Heart left ventricle (tissue), 16 donors: Measurements from ENCODE around the gene FGD3. TPM values are rescaled to one million over a fixed set of nuclear protein-coding genes. Genes with fewer than 3 reads are reported as not detected.

ENCODE experiments used
- ATAC-seq, 4 donors: fragments of 200-7000 bp; cut with Tn5 transposase; one replicate each; pipeline ENCODE4 v1.9.1; 2020 to 2022; ENCODE audit warnings: moderate library complexity in 4 of 4, mild to moderate bottlenecking in 3 of 4, moderate number of reproducible peaks in 1 of 4
- DNase-seq, 5 donors: peaks; one replicate each; pipeline ENCODE4 v3.0.0-alpha.2; 2020
- H3K27ac ChIP-seq, 12 donors: fragments of 200-600 bp; sonication (generic) in 4 of 12; one replicate each; pipeline versions ENCODE4 v1.5.0 to v1.8.0; 2016 to 2022; ENCODE audit warnings: mild to moderate bottlenecking in 2 of 12
- H3K27me3 ChIP-seq, 9 donors: fragments of 200-600 bp; sonication (generic) in 2 of 9; one replicate each; pipeline versions ENCODE4 v1.5.1 to v1.8.0; 2016 to 2022; ENCODE audit warnings: mild to moderate bottlenecking in 3 of 9
- H3K36me3 ChIP-seq, 9 donors: fragments of 200-600 bp; sonication (generic) in 2 of 9; one replicate each; pipeline versions ENCODE4 v1.5.0 to v1.8.0; 2018 to 2022; ENCODE audit warnings: mild to moderate bottlenecking in 2 of 9
- H3K4me1 ChIP-seq, 12 donors: fragments of 200-600 bp; sonication (generic) in 4 of 12; one replicate each; pipeline versions ENCODE4 v1.5.0 to v1.8.0; 2016 to 2022; ENCODE audit warnings: mild to moderate bottlenecking in 3 of 12
- H3K4me3 ChIP-seq, 12 donors: fragments of 200-600 bp; sonication (generic) in 4 of 12; one replicate each; pipeline versions ENCODE4 v1.5.0 to v1.8.0; 2017 to 2022; ENCODE audit warnings: mild to moderate bottlenecking in 9 of 12, moderate library complexity in 4 of 12
- H3K9me3 ChIP-seq, 12 donors: fragments of 200-600 bp; sonication (generic) in 4 of 12; one replicate each; pipeline versions ENCODE4 v1.5.0 to v1.8.0; 2016 to 2022; ENCODE audit warnings: mild to moderate bottlenecking in 1 of 12
- CTCF ChIP-seq, 12 donors: fragments of 200-600 bp; sonication (generic) in 4 of 12; IDR thresholded peaks; one replicate each; pipeline versions ENCODE4 v1.5.0 to v1.8.0; 2018 to 2022; ENCODE audit warnings: antibody characterized with exemption in 12 of 12, mild to moderate bottlenecking in 5 of 12
- POLR2A ChIP-seq, 2 donors: fragments of 450-650 bp; IDR thresholded peaks; one replicate each; pipeline ENCODE4 v1.6.1; 2017; ENCODE audit warnings: antibody characterized with exemption in 2 of 2, mild to moderate bottlenecking in 2 of 2, moderate library complexity in 2 of 2
- WGBS, 4 donors: extraction: QIAGEN DNeasy Blood & Tissue Kit in 2 of 4; methylation state at CpG; one replicate each; pipeline versions ENCODE4 v1.1.5 to v1.1.7; 2013 to 2018; 5-methylcytosine and 5-hydroxymethylcytosine counted together
- intact Hi-C, 10 donors: fragments of 100-400 bp; cut with DNase I; formaldehyde crosslinking; loops; one replicate each; pipeline versions ENCODE4 v1.11.1 to v1.14.2; 2022
- polyA plus RNA-seq, 2 donors: library from polyadenylated mRNA; stranded (reverse); fragments of 200-250 nt; gene quantifications; one replicate each; pipeline ENCODE4 v1.2.3, GENCODE V29; 2013
- total RNA-seq, 9 donors: library from RNA; depleted of rRNA in 2 of 9; stranded (reverse); fragments of >200 nt in 2 of 9; fragmentation: NEBNext Ultra II Directional in 3 of 9; extraction: Animal tissue kit (Norgen Biotek cat#: 25700) in 3 of 9; gene quantifications; one replicate each; pipeline versions ENCODE4 v1.1.0 to v1.2.4, GENCODE V29; 2016 to 2023
- donor health status: ischemic (EF 13 %, LVEDD 7.1; RV severe dilation, severe dysfunction).
- donor health status: healthy with polysubstance abuse.
- donor health status: DM: no; HTN: yes; CAD: no.
- donor health status: DM: no; HTN: no; CAD: no.
- donor health status: ischemic (EF 25% LVEDD 6.9; RV normal size, moderate dysfunction).
- donor health status: ischemic (EF 25% LVEDD 5.7; RV mildly dilated, moderate dysfunction).
- donor health status: healthy.
- donor health status: DM: yes; HTN: yes; CAD: no.
- donor health status: ischemic (EF 35%, LVEDD 5.7; RV mildly dilated, moderate dysfunction).
- donor health status: nonischemic (EF 11% LVEDD 7.7; RV severe dilation, severe dysfunction).
- donor health status: DM: yes; HTN: yes; CAD: no.
- donor health status: PGD.
- donor health status: ischemic (EF 29% LVEDD 5.4; RV normal size, mild dysfunction).
- donor health status: nonischemic (EF 23%, LVEDD 6.1; RV moderate dilation, normal function).

FGD3 gene
- total and polyA plus RNA-seq, 11 donors = 1.2 to 11.2 (median 1.8) TPM

GRCh38 chr9:92969516-92970466 lies 22.5 kb downstream of the FGD3 start:
- 91 to 95% (median 93%) methylated on average over 9 to 19 of the region's 19 CpGs for WGBS, 4 donors

GRCh38 chr9:92970467-92970923 lies 23.2 kb downstream of the FGD3 start:
- Histone ChIP-seq H3K36me3 (peaks cover 0 to 11% (median 0%) of the 10 kb centered on the region in 9 donors), H3K4me1 (peaks cover 0 to 77% (median 0%) of the 10 kb centered on the region in 12 donors), H3K9me3 (no peaks in the 10 kb centered on the region), H3K4me3 (no peak overlapping the region), H3K27ac (no peak overlapping the region), H3K27me3 (no peaks in the 10 kb centered on the region)
- DNase-seq (no peak), ATAC-seq (no peak)
- intact Hi-C loops = no loop called here
- no peak for TF ChIP-seq POLR2A (IDR thresholded peaks at IDR 0.05)
- no peak for TF ChIP-seq CTCF (IDR thresholded peaks at IDR 0.05)
- 57 to 77% (median 75%) methylated on average over 5 of the region's 5 CpGs for WGBS, 4 donors

More at GRCh38 chr9:92969516-92970466, 22.5 kb downstream of the FGD3 start:
- no peaks in the 10 kb centered on the region for H3K27me3 ChIP-seq
- H3K27ac ChIP-seq = no peak overlapping the region
- no peak for TF ChIP-seq CTCF (IDR thresholded peaks at IDR 0.05)
- TF ChIP-seq POLR2A (IDR thresholded peaks at IDR 0.05) = no peak
- ATAC-seq = no peak
- intact Hi-C loops = loop anchor here in 1 of 10 donors (10.0 kb wide), 1 partner anchor 115 kb away; no protein-coding TSS in a partner anchor
- peak overlapping the region in 1 of 12 donors; percentile 3 for H3K4me3 ChIP-seq
- H3K4me1 ChIP-seq = peaks cover 0 to 77% (median 0%) of the 10 kb centered on the region in 12 donors
- H3K36me3 ChIP-seq = peaks cover 0 to 4% (median 0%) of the 10 kb centered on the region in 9 donors
- no peak for DNase-seq
- no peaks in the 10 kb centered on the region for H3K9me3 ChIP-seq

GRCh38 chr9:92971121-92971520 lies 23.8 kb downstream of the FGD3 start:
- DNase-seq (no peak), ATAC-seq (no peak)
- no peak overlapping the region for H3K4me3 ChIP-seq
- no peak overlapping the region for H3K27ac ChIP-seq
- H3K36me3 ChIP-seq = peaks cover 0 to 18% (median 0%) of the 10 kb centered on the region in 9 donors
- TF ChIP-seq POLR2A (IDR thresholded peaks at IDR 0.05) = no peak
- TF ChIP-seq CTCF (IDR thresholded peaks at IDR 0.05) = no peak
- 73 to 76% (median 74%) methylated on average over 5 of the region's 5 CpGs for WGBS, 4 donors
- no peaks in the 10 kb centered on the region for H3K9me3 ChIP-seq
- H3K27me3 ChIP-seq = no peaks in the 10 kb centered on the region
- peaks cover 0 to 74% (median 0%) of the 10 kb centered on the region in 12 donors for H3K4me1 ChIP-seq
- intact Hi-C loops = no loop called here

GRCh38 chr9:92971776-92972175 lies 24.5 kb downstream of the FGD3 start:
- peaks cover 0 to 67% (median 0%) of the 10 kb centered on the region in 12 donors for H3K4me1 ChIP-seq
- peak overlapping the region in 1 of 12 donors; percentile 76 for H3K27ac ChIP-seq
- DNase-seq = no peak
- peaks cover 0 to 23% (median 0%) of the 10 kb centered on the region in 9 donors for H3K36me3 ChIP-seq
- H3K4me3 ChIP-seq = no peak overlapping the region
- H3K27me3 ChIP-seq = no peaks in the 10 kb centered on the region
- WGBS, 4 donors = 98 to 100% (median 100%) methylated on average over 1 of the region's 1 CpG
- H3K9me3 ChIP-seq = no peaks in the 10 kb centered on the region
- no peak for ATAC-seq
- TF ChIP-seq POLR2A (IDR thresholded peaks at IDR 0.05) (no peak), CTCF (IDR thresholded peaks at IDR 0.05) (no peak)
- intact Hi-C loops = no loop called here
